HG03342 (cell line): ENCODE measurements around the gene SRGAP2C.
"Not testable (repeated sequence)": the region's sequence is repeated elsewhere in the genome, so short reads cannot be mapped to it uniquely, and the experiment has no call there.

Source experiments
- ATAC-seq: cut with Tn5 transposase; IDR thresholded peaks from one replicate; pipeline ENCODE4 v1.9.1; 2021; ENCODE audit warnings: mild to moderate bottlenecking, moderate library complexity; ENCODE audit not compliant: unreplicated experiment

SRGAP2C gene

DNA sequence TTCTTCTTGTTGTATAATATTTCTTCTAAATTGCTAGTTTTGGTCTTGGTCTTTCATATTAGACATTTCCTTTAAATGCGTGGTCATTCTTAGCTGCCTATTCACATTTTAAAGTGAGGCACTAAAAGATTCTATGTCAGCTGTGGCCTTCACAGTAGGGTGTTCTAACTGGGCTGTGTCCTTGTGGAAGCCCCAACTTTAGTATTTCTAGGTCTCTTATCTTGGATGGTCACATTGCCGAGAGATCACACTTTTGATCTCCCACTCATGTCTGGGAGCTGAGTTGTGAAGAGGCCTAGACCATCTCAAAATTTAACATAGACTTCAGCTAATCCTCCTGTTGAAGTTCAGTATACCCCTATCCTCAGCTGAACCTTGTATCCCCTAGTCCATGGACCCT, 185.2 kb downstream of the SRGAP2C start:
- not testable (repeated sequence) for ATAC-seq

DNA sequence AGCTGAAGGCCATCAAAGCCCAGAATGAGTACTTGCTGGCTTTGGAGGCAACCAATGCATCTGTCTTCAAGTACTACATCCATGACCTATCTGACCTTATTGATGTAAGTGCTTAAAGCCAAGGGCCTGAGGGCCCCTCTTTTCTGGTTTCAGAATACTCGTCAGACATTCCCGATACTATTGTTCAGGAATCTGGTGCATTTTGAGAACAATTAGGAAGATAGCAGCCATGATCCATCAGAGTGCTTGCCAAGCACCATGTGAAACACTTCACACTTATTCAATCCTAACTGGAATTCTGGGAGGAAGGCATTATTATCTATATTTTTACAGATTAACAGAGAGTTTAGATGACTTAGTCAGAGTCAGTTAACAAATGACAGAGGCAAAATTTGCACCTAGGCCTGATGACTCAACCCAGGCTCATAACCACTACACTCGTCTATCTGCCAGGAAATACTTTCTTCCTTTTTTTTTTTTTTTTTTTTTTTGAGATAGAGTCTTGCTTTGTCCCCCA, 190.1 kb downstream of the SRGAP2C start:
- not testable (repeated sequence) for ATAC-seq

DNA sequence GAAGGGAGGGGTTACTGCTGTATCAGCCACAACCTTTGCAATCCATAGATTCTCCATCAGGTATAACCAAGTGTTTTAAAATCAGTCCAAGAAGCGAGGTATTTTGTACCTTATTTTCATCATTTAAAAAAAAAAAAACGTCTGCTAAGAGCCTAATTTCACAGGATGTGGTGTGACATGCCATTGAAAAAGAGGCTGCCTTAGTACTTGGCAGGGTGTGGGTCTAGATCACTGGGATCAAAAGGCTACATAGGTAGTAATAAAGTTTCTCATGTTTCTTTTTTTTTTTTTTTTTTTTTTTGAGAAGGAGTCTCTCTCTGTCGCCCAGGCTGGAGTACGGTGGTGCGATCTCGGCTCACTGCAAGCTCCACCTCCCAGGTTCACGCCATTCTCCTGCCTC, 192.2 kb downstream of the SRGAP2C start:
- not testable (repeated sequence) for ATAC-seq

DNA sequence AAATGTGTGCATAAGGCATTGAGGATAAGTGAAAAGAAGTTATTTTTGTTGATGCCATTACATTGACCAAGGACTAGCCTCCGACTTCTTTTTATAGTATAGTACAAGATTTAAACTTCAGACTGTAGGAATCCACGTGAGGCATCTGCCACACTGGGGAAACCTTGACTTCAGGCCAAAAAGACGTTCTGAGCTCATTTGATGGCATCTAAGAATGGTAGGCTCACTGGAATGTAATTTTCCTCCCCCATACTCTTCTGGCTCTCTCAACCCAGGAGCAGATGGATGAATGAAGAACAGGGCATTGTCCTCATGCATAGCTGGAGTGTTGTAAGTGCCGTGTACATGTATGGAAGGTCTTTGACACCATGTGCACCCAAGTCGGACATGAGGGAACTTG, 194.0 kb downstream of the SRGAP2C start:
- ATAC-seq: not testable (repeated sequence)

DNA sequence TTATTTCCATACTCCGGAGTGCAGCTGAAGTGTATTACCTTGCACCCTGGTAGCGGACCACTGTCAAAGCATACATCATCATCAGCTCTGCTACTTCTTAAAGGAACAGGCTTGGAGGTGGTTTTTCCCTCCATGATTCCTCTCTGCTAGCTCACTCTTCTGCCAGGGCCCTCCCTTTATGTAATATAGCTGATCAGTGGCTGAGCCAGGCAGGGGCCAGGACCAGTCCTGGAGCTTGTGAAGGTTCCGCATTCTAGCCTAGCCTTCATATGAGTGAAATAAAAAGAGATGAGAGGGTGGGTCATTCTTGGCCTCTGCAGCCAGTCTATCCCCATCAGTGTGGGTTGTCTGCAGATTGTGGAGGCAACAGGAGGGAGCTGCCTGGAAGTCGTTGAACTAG, 200.0 kb downstream of the SRGAP2C start:
- ATAC-seq: not testable (repeated sequence)

DNA sequence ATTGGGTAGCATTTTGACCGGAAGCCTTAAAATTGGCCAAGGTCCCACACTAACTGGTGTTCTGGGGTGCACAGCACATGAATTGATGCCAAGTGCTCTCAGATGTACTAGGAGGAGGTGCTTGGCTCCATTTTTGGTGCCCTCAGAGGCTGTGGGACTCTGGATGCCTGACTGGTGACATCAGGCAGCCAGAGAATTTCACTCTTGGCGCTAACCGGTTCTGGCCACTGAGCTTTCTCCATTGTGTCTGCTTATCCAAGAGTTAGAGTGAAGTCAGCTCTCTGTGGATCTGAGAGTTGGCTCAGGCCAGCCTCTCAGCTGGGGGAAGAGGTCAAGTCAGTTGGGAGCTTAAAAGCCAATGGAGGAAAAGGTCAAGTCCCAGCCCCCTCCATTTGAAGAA, 200.4 kb downstream of the SRGAP2C start:
- ATAC-seq: not testable (repeated sequence)

DNA sequence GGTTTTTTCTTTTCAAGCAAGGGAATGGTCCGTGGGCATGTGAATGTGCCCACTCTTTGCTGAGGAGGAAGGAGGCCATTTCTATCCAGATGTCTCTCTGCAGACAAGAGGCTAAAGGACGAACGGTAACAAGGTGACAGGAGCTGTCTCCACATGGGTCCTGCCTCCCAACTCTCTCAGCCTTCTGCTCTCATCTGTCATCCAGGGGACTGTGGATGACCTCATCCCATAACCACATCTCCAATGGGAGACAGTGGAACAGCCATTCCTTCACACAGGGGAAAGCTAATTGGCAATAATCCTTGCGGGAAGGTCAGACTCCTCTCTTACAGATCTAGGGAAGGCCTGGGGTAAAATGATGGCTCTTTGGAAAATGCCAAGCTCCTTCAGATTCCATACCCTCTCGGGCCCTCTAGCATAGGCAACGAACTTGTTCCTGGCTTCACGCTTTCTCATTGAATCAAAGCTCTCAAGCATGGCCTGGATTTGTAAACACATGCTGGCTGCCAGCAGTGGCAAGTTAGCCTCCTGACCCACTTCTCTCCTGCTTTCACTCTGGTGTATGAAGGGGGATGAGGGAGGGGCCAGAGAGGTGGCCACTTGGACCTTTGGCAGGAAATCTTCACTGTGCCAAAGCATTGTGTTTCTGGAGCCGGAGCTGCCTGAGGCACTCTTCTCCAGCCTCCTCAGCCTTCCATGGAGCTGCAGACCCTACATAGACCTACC, 201.0 kb downstream of the SRGAP2C start:
- ATAC-seq: not testable (repeated sequence)

DNA sequence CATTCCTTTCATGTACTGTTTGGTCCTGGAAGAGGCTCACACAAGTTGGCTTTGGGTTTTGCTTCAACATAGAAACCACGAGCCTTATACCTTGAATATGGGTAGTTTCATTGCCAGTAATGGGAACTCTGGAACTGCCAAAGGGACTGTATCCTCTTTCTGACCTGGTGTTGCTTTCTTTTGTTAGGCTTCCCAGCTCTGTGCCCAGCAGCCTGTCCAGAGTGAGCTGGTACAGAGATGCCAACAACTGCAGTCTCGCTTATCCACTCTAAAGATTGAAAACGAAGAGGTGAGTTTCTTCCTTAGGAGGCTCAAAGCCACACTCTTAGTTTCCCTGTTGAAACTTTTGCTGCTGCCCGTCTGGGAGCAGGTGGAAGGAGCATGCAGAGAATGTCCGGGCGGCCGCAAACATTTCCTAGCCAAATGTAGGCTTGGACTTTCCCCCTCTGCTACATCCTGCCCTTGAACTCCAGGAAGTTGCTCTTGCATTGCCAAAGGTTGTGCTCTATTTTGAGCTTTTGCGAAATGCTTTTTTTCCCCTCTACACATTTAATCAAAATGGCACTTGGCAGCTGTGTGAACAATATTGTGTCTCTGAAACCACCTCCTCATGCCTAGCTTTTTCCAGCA, 201.7 kb downstream of the SRGAP2C start:
- ATAC-seq: not testable (repeated sequence)

DNA sequence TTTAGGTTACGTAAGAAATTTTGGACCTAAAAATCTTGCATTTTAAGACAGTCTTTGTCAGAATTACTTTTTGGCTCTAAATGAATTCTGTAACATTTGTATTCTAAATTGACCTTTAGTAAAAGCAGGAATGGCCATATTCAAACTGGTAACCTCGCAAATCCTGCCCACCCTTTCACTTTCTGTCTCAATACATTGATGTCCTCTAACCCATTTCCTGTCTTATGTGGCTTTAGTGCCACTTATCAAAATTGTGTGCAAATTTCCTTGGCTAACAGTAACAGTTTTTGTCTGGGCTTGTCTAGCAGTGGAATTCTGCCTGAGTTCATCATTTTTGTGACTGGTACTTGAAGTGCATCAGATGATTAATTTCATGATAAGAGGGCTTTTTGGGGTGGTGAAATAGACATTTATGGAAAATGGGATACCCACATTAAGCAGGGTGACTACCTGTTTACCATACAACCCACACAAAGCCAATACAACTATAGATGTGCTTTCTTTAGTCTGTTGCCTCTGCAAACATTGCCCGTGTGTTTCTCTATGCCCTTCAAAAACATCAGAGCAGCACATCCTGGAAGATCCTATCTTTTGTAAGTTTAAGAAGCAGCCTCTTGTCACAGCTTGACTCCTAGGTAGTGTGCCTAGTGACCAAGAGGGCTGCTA, 205.3 kb downstream of the SRGAP2C start:
- not testable (repeated sequence) for ATAC-seq

DNA sequence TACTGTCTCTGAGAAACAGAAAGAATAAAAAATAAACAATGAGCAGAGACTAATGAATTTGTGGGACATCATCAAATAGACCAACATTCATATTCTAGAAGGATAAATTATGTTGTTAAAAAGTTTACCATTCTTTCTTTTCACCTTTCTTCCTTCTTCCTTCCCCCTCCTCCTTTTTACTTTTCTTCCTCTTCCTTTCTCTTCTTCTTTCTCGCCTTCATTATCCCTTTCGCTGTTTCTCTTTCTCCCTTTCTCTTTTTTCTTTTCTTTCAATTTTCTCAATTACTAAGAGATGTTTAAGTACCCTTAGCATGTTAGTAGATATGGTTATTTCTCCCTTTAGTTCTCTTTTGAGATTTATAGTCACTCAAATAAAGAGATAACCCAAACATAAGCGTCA, 207.4 kb downstream of the SRGAP2C start:
- not testable (repeated sequence) for ATAC-seq

DNA sequence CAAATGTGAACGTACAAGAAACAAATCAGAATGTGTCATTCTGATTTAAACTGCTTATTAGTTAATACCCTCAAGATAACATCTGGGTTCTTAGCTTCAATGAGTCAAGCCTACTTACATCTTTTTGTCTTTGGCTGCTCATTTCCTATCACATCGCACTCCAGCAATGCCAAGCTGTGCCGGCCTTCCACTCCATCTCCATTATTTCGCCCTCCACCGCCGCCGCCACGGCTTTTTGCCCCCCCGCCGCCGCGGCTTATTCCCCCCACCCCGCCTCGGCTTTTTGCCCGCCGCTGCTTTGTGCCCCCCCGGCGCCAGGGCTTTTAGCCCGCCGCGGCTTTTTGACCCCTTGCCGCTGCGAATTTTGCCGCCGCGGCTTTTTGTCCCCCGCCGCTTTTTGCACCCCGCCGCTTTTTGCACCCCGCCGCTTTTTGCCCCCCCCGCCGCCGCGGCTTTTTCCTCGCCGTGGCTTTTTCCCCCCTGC, 211.0 kb downstream of the SRGAP2C start:
- not testable (repeated sequence) for ATAC-seq

DNA sequence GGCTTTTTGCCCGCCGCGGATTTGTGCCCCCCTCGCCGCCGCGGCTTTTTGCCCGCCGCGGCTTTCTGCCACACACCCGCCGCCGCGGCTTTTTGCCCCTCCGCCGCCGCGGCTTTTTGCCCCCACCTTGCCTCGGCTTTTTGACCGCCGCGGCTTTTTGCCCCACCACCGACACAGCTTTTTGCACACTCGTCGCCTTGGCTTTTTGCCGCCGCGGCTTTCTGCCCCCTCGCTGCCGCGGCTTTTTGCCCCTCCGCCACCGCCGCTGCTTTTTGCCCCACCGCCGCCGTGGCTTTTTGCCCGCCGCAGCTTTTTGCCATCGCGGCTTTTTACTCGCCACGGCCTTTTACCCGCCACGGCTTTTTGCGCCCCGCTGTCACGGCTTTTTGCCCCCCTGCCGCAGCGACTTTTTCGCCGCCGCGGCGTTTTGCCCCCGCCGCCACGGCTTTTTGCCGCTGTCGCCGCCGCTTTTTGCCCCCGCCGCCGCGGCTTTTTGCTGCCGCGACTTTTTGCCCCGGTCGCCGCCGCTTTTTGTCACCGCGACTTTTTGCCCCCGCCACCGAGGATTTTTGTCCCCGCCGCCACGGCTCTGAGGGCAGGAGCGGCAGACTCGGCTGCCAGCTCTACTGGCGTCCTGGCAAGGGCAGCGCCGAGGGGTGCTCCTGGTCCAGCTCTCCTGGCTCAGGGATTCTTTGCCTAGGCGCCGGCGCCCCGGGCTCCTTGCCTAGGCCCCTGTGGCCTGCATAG, 211.7 kb downstream of the SRGAP2C start:
- not testable (repeated sequence) for ATAC-seq

DNA sequence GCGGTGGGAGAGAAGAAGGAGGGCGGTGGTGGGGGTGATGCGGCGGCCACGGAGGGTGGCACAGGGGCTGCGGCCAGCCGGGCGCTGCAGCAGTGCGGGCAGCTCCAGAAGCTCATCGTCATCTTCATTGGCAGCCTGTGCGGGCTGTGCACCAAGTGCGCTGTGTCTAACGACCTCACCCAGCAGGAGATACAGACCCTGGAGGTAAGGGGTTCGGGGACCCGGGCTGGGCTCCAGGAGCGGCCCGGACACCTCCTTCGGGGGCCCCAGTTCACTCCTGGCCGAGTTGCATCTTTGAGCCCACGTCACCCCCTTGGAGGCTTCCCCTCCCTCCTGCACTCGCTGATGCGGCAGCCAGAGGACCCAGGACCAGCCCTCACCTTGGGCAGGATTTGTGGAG, 212.3 kb downstream of the SRGAP2C start:
- not testable (repeated sequence) for ATAC-seq

DNA sequence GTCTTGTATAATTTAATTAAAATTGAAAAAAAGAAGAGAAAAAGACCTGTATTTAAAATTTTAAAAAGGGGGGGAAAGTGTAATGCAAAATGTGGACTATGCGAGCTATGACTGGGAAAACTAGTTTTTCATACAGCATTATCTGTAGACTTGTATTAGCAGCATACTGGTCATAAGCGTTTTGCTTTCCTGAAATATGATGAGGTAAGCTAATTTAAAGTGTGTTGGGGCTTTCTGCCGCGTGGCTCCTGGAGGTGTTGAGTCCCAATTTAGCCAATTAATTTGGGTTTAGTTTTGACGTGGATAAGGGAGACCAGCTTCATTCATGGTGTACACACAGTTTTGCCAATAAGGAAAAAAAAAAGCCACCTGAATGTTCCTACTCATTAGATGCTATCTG, 214.4 kb downstream of the SRGAP2C start:
- ATAC-seq: not testable (repeated sequence)

DNA sequence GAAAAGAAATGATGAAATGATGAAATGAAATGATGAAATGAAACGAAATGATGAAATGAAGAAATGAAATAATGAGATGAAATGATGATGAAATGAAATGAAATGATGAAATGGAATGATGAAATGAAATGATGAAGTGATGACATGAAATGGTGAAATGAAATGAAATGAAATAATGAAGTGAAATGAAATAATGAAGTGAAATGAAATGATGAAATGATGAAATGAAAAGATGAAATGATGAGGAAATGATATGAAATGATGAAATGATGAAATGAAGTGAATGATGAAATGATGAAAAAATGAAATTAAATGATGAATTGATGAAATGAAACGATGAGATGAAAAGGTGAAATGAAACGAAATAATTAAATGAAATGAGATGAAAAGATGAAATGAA, 215.3 kb downstream of the SRGAP2C start:
- ATAC-seq: not testable (repeated sequence)

DNA sequence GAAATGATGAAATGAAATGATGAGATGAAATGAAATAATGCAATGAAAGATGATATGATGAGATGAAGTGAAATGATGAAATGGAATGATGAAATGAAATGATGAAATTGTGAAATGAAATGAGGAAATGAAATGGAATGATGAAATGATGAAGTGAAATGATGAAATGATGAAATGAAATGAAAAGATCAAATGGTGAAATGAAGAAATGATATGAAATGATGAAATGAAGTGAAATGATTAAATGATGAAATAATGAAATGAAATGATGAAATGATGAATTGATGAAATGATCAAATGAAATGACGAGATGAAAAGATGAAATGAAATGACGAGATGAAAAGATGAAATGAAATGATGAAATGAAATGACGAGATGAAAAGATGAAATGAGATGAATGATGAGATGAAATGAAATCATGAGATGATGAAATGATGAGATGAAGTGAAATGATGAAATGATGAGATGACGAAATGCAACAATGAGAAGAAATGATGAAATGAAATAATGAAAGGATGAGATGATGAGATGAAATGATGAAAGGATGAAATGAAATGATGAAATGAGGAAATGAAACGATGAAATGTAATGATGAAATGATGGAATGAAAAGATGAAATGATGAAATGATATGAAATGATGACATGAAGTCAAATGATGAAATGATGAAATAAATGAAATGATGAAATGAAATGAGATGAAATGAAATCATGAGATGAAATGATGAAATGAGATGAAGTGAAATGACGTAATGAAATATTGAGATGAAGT, 216.0 kb downstream of the SRGAP2C start:
- ATAC-seq: not testable (repeated sequence)

DNA sequence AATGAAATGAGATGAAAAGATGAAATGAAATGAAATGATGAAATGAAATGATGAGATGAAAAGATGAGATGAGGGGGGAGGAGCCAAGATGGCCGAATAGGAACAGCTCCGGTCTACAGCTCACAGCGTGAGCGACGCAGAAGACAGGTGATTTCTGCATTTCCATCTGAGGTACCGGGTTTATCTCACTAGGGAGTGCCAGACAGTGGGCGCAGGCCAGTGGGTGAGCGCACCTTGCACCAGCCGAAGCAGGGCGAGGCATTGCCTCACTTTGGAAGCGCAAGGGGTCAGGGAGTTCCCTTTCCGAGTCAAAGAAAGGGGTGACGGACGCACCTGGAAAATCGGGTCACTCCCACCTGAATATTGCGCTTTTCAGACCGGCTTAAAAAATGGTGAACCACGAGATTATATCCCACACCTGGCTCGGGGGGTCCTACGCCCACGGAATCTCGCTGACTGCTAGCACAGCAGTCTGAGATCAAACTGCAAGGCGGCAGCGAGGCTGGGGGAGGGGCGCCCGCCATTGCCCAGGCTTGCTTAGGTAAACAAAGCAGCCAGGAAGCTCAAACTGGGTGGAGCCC, 216.7 kb downstream of the SRGAP2C start:
- not testable (repeated sequence) for ATAC-seq

DNA sequence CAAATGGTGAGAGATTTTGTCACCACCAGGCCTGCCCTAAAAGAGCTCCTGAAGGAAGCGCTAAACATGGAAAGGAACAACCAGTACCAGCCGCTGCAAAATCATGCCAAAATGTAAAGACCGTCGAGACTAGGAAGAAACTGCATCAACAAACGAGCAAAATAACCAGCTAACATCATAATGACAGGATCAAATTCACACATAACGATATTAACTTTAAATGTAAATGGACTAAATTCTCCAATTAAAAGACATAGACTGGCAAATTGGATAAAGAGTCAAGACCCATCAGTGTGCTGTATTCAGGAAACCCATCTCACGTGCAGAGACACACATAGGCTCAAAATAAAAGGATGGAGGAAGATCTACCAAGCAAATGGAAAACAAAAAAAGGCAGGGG, 218.5 kb downstream of the SRGAP2C start:
- ATAC-seq: not testable (repeated sequence)

DNA sequence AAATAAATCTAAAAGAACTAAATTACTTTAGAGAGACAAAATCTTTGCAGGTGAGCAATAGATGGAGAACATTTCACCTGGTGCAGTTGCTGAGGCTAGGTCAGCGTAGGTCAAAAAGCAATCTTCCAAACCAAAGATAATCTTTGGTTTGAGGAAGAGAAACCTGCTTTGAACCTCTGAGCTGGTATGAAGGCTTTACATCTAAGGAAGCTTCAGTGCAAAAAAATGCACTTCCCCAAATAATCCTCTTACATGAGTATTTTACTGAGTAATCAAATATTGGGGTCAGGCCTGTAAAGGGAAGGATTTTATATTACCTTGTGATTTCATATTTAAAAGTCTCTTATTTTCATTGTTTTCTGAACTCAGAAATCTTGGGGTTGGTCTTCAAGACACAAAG, 223.6 kb downstream of the SRGAP2C start:
- ATAC-seq: no peak

DNA sequence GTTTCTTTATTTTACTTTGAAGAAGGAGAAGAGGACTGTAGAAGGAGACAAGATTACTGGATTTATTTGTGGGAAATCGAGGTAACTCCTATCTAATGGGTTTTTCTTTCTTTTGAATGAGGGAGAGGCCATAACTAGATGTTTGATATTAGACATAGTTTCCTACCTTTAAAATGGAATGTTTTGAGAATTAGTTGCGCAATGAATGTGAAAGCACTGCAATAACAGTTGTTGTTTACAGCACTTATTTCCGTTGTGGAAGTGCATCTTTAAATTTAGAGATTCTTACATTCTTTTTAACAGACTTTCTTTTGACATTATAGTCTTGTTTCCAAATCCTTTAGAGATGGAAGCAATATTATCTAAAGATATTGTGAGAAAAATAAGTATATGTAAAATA, 229.0 kb downstream of the SRGAP2C start:
- ATAC-seq: no peak
